HTERT RPE-1 (cell line): ENCODE data around the gene EPHA7.

Source experiments
- in situ Hi-C: fragments of 300-500 bp; cut with MboI; formaldehyde crosslinking; loops from 4 replicates; pipeline ENCODE4 v1.14.3; 2020; ENCODE audit warnings: low sequenced_read_pairs

Gene EPHA7

GRCh38 chr6:93259332-93259731 lies 160.0 kb downstream of the EPHA7 start:
- in situ Hi-C loops = no loop called here

- in situ Hi-C loops = no loop called here
Measured at GRCh38 chr6:93252930-93253329, 166.4 kb downstream of the EPHA7 start.

- in situ Hi-C loops = no loop called here
Measured at GRCh38 chr6:93248631-93249030, 170.7 kb downstream of the EPHA7 start.

- in situ Hi-C loops = no loop called here
Measured at GRCh38 chr6:93243231-93243778, 176.1 kb downstream of the EPHA7 start.

- in situ Hi-C loops = no loop called here
Measured at GRCh38 chr6:93242049-93242448, 177.3 kb downstream of the EPHA7 start.

- in situ Hi-C loops = no loop called here
Measured at GRCh38 chr6:93238632-93239031, 180.7 kb downstream of the EPHA7 start.

- in situ Hi-C loops = no loop called here
Measured at GRCh38 chr6:93235775-93236174, 183.6 kb downstream of the EPHA7 start.

- in situ Hi-C loops = no loop called here
Measured at GRCh38 chr6:93226822-93227221, 192.5 kb downstream of the EPHA7 start.

GRCh38 chr6:93222071-93222851 lies 197.1 kb downstream of the EPHA7 start:
- in situ Hi-C loops = no loop called here

GRCh38 chr6:93219447-93219846 lies 199.9 kb downstream of the EPHA7 start:
- in situ Hi-C loops = no loop called here

GRCh38 chr6:93218096-93218495 lies 201.3 kb downstream of the EPHA7 start:
- in situ Hi-C loops = no loop called here

GRCh38 chr6:93213028-93213427 lies 206.3 kb downstream of the EPHA7 start:
- in situ Hi-C loops = no loop called here

GRCh38 chr6:93210908-93211307 lies 208.5 kb downstream of the EPHA7 start:
- in situ Hi-C loops = no loop called here

- in situ Hi-C loops = no loop called here
Measured at GRCh38 chr6:93209358-93209757, 210.0 kb downstream of the EPHA7 start.

- in situ Hi-C loops = no loop called here
Measured at GRCh38 chr6:93196406-93196970, 222.9 kb downstream of the EPHA7 start.

GRCh38 chr6:93194480-93194879 lies 224.9 kb downstream of the EPHA7 start:
- in situ Hi-C loops = no loop called here

GRCh38 chr6:93193868-93194267 lies 225.5 kb downstream of the EPHA7 start:
- in situ Hi-C loops = no loop called here
